Stimulated activated CD8-positive, alpha-beta memory T cell treated with anti-CD3 and anti-CD28 coated beads, Interleukin-7, amount 100 ng/mL, for 1 hour (primary cell): ENCODE measurements around the gene TMEM9.
"Not testable (repeated sequence)": the region's sequence is repeated elsewhere in the genome, so short reads cannot be mapped to it uniquely, and the experiment has no call there.

Source experiments
- DNase-seq, 2 donors: peaks; one replicate each; pipeline ENCODE4 v3.0.0-alpha.2; 2020; ENCODE audit warnings: low read depth in 2 of 2

The TMEM9 gene

GRCh38 chr1:201173736-201174135 is 19.5 kb upstream of the TMEM9 start:
- no peak for DNase-seq

- DNase-seq, result no peak
Observed at GRCh38 chr1:201172999-201173610, 18.8 kb upstream of the TMEM9 start.

- no peak for DNase-seq
Observed at GRCh38 chr1:201172326-201172725, 18.1 kb upstream of the TMEM9 start.

- DNase-seq, result no peak
Observed at GRCh38 chr1:201171063-201172036, 17.1 kb upstream of the TMEM9 start.

- DNase-seq, result peak; percentile 38 to 44
Observed at GRCh38 chr1:201170533-201171062, 16.3 kb upstream of the TMEM9 start.

- no peak for DNase-seq
Observed at GRCh38 chr1:201169971-201170532, 15.8 kb upstream of the TMEM9 start.

- DNase-seq, result no peak
Observed at GRCh38 chr1:201169203-201169602, 14.9 kb upstream of the TMEM9 start.

- no peak for DNase-seq
Observed at GRCh38 chr1:201167041-201167991, 13.0 kb upstream of the TMEM9 start.

GRCh38 chr1:201164645-201165044 is 10.4 kb upstream of the TMEM9 start:
- no peak for DNase-seq

- no peak for DNase-seq
Observed at GRCh38 chr1:201163707-201164106, 9.4 kb upstream of the TMEM9 start.

GRCh38 chr1:201163036-201163435 is 8.8 kb upstream of the TMEM9 start:
- not testable (repeated sequence) for DNase-seq

- DNase-seq, result no peak
Observed at GRCh38 chr1:201157949-201158348, 3.7 kb upstream of the TMEM9 start.

- no peak for DNase-seq
Observed at GRCh38 chr1:201156819-201157218, 2.5 kb upstream of the TMEM9 start.

GRCh38 chr1:201156346-201156745 is 2.1 kb upstream of the TMEM9 start:
- no peak for DNase-seq

- DNase-seq, result no peak
Observed at GRCh38 chr1:201155354-201155753, 1.1 kb upstream of the TMEM9 start.

- DNase-seq, result no peak
Observed at GRCh38 chr1:201153474-201154388, 543 bp downstream of the TMEM9 start.

- DNase-seq, result no peak
Observed at GRCh38 chr1:201149400-201149799, 4.9 kb downstream of the TMEM9 start.

- DNase-seq, result no peak
Observed at GRCh38 chr1:201147396-201148015, 6.8 kb downstream of the TMEM9 start.

GRCh38 chr1:201146626-201147390 is 7.5 kb downstream of the TMEM9 start:
- no peak for DNase-seq
